ENCODE data around the gene ARID5B.

- TF ChIP-seq CTCF (IDR thresholded peaks at IDR 0.05) (no peak), EZH2 (IDR thresholded peaks at IDR 0.05; ENCODE audit: borderline replicate concordance, insufficient read depth, low read depth, low read length, poor library complexity, severe bottlenecking) (no peak)
Measured at GRCh38 chr10:61995220-61995503, 93.7 kb downstream of the ARID5B start.

Measured in B cell (primary cell).